Smooth muscle cell (in vitro differentiated cells): ENCODE results near the gene LRRTM2. TPM values are rescaled to one million over a fixed set of nuclear protein-coding genes. Genes with fewer than 3 reads are reported as not detected.
A peak's percentile ranks its signal among the peaks of the same experiment; 100 is the strongest.

Experiments used
- DNase-seq: peaks from one replicate; lab custom pipeline; 2025; ENCODE audit not compliant: unreplicated experiment; lab: John Stamatoyannopoulos, UW
- H2AFZ ChIP-seq: fragments of 200-600 bp; sonication (generic); 2 replicates; pipeline ENCODE4 v1.6.0; 2016; ENCODE audit warnings: antibody characterized with exemption, low read depth, mild to moderate bottlenecking
- H3F3A ChIP-seq: fragments of 200-600 bp; sonication (generic); 2 replicates; pipeline ENCODE4 v1.6.0; 2017; ENCODE audit warnings: antibody characterized with exemption, low read depth
- H3K27ac ChIP-seq: fragments of 200-600 bp; sonication (generic); 2 replicates; pipeline ENCODE4 v1.5.1; 2016; ENCODE audit warnings: low read depth, mild to moderate bottlenecking
- H3K27me3 ChIP-seq: fragments of 200-600 bp; sonication (generic); 2 replicates; pipeline ENCODE4 v1.6.1; 2016; ENCODE audit warnings: low read depth, mild to moderate bottlenecking
- H3K36me3 ChIP-seq: fragments of 200-600 bp; sonication (generic); 2 replicates; pipeline ENCODE4 v1.5.1; 2016; ENCODE audit warnings: low read depth
- H3K4me1 ChIP-seq: fragments of 200-600 bp; sonication (generic); 2 replicates; pipeline ENCODE4 v1.5.1; 2016; ENCODE audit warnings: low read depth
- H3K4me2 ChIP-seq: fragments of 200-600 bp; sonication (generic); 2 replicates; pipeline ENCODE4 v1.6.0; 2016; ENCODE audit warnings: mild to moderate bottlenecking
- H3K4me3 ChIP-seq: fragments of 200-600 bp; sonication (generic); 2 replicates; pipeline ENCODE4 v1.5.1; 2016; ENCODE audit warnings: mild to moderate bottlenecking
- H3K79me2 ChIP-seq: fragments of 200-600 bp; sonication (generic); 2 replicates; pipeline ENCODE4 v1.6.0; 2016; ENCODE audit warnings: low read depth, mild to moderate bottlenecking
- H3K9ac ChIP-seq: fragments of 200-600 bp; sonication (generic); 2 replicates; pipeline ENCODE4 v1.6.0; 2016; ENCODE audit warnings: low read depth
- H3K9me3 ChIP-seq: fragments of 200-600 bp; sonication (generic); replicated peaks from 2 replicates; pipeline ENCODE4 v1.5.1; 2016; ENCODE audit warnings: low read depth
- H4K20me1 ChIP-seq: fragments of 200-600 bp; sonication (generic); 2 replicates; pipeline ENCODE4 v1.6.0; 2016; ENCODE audit warnings: low read depth
- CTCF ChIP-seq: fragments of 200-600 bp; sonication (generic); IDR thresholded peaks from 2 replicates; pipeline ENCODE4 v1.5.1; 2017; ENCODE audit warnings: borderline replicate concordance, mild to moderate bottlenecking, antibody characterized with exemption; ENCODE audit not compliant: insufficient read depth, poor library complexity, severe bottlenecking
- WGBS: methylation state at CpG from one replicate; pipeline ENCODE4 v1.1.7; 2016; ENCODE audit warnings: low lambda C conversion rate; 5-methylcytosine and 5-hydroxymethylcytosine counted together
- polyA plus RNA-seq: library from polyadenylated mRNA; unstranded; fragments of >200 nt; fragmentation: Nextera tagmentation; extraction: Ambion mirVana; gene quantifications from 2 replicates; pipeline ENCODE4 v1.2.1, GENCODE V29; 2016
- total RNA-seq: library from RNA; depleted of rRNA; stranded (reverse); fragments of >200 nt; gene quantifications from 2 replicates; pipeline ENCODE4 v1.2.3, GENCODE V29; 2014

Gene LRRTM2
- total and polyA plus RNA-seq, 2 experiments from 2014 or later: 0.81 to 0.95 TPM

DNA sequence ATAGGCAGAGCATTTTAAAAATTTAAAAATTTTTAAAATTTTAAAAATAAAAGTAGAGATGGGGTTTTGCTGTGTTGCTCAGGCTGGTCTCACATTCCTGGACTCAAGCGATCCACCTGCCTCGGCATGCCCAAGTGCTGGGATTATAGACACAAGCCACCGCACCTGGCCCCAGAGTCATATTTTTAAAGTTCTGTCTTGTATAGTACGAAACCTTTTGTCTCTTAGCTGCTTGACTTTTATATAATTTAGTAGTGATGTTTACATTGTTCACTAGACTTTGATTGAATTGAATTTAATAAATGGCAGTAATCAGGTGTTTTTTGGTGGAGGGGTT, 31.0 kb downstream of the LRRTM2 start:
- WGBS: 86% methylated on average over 4 of the region's 4 CpGs
- Histone ChIP-seq H3K79me2 (peaks cover 95% of the 10 kb centered on the region), H3K27ac (peak overlapping the region; percentile 82), H3K9ac (peak overlapping the region; percentile 11), H3F3A (peaks cover 21% of the 10 kb centered on the region), H3K27me3 (no peaks in the 10 kb centered on the region), H3K4me3 (no peak overlapping the region), H3K4me1 (peaks cover 19% of the 10 kb centered on the region), H3K4me2 (peak overlapping the region; percentile 64), H3K36me3 (no peaks in the 10 kb centered on the region), H3K9me3 (no peaks in the 10 kb centered on the region), H4K20me1 (peaks cover 100% of the 10 kb centered on the region), H2AFZ (no peak overlapping the region)
- DNase-seq: no peak
- no peak for TF ChIP-seq CTCF

GRCh38 chr5:138843316-138844124, 31.6 kb downstream of the LRRTM2 start:
- H4K20me1 ChIP-seq: peaks cover 100% of the 10 kb centered on the region

DNA sequence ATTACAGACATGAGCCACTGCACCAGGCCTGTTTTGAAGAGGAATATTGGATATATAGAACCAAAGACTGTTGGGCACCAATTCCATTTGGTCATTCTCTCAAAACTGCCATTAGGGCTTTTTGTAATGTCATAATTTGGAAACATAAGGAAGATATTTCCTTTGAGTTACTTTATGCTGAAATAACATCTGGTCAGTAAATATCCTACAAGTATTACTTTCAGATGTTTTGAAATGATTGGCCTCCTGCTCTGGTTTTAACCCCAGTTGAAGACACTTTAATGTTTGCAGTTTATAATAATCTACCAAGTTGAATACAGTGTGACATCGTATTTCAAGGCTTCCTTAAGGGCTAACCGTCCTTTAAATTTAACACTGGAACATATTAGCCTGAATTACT, 33.6 kb downstream of the LRRTM2 start:
- Histone ChIP-seq H3K4me1 (peaks cover 17% of the 10 kb centered on the region), H3K9ac (no peak overlapping the region), H2AFZ (no peak overlapping the region), H3K9me3 (no peaks in the 10 kb centered on the region), H4K20me1 (peaks cover 98% of the 10 kb centered on the region), H3F3A (peaks cover 16% of the 10 kb centered on the region), H3K27ac (no peak overlapping the region), H3K36me3 (no peaks in the 10 kb centered on the region), H3K4me3 (no peak overlapping the region), H3K4me2 (no peak overlapping the region), H3K27me3 (no peaks in the 10 kb centered on the region), H3K79me2 (peaks cover 95% of the 10 kb centered on the region)
- DNase-seq: no peak
- 96% methylated on average over 2 of the region's 2 CpGs for WGBS
- no peak for TF ChIP-seq CTCF

More at GRCh38 chr5:138843316-138844124, 31.6 kb downstream of the LRRTM2 start:
- H3K36me3 ChIP-seq: no peaks in the 10 kb centered on the region
- peaks cover 17% of the 10 kb centered on the region for H3K4me1 ChIP-seq
- no peak overlapping the region for H2AFZ ChIP-seq
- peak overlapping the region; percentile 82 for H3K27ac ChIP-seq
- H3F3A ChIP-seq: peaks cover 18% of the 10 kb centered on the region
- WGBS: 94% methylated on average over 2 of the region's 2 CpGs
- H3K9ac ChIP-seq: no peak overlapping the region
- peak overlapping the region; percentile 64 for H3K4me2 ChIP-seq
- H3K4me3 ChIP-seq: no peak overlapping the region
- DNase-seq: no peak
- TF ChIP-seq CTCF: no peak
- no peaks in the 10 kb centered on the region for H3K9me3 ChIP-seq
- no peaks in the 10 kb centered on the region for H3K27me3 ChIP-seq
- H3K79me2 ChIP-seq: peaks cover 95% of the 10 kb centered on the region

- Histone ChIP-seq H3K27ac (no peak overlapping the region), H3K4me2 (no peak overlapping the region), H4K20me1 (peaks cover 98% of the 10 kb centered on the region), H3K4me3 (no peak overlapping the region), H3K36me3 (no peaks in the 10 kb centered on the region), H3K9me3 (no peaks in the 10 kb centered on the region), H3K79me2 (peaks cover 98% of the 10 kb centered on the region), H3K9ac (no peak overlapping the region), H2AFZ (no peak overlapping the region), H3F3A (peaks cover 16% of the 10 kb centered on the region), H3K27me3 (no peaks in the 10 kb centered on the region), H3K4me1 (peaks cover 17% of the 10 kb centered on the region)
- no peak for DNase-seq
- no peak for TF ChIP-seq CTCF
- 95% methylated on average over 3 of the region's 3 CpGs for WGBS
Measured at GRCh38 chr5:138840103-138840502, 35.0 kb downstream of the LRRTM2 start.
